Measurements from ENCODE around the gene ZKSCAN8.

The ZKSCAN8 gene

GRCh38 chr6:28208111-28208659 lies 66.5 kb downstream of the ZKSCAN8 start:
- no peak for DNase-seq

Measured in NCI-H1105 (cell line).